K562 (cell line): ENCODE data around the gene MYO1A. TPM values are rescaled to one million over a fixed set of nuclear protein-coding genes. Genes with fewer than 3 reads are reported as not detected.
A peak's percentile ranks its signal among the peaks of the same experiment; 100 is the strongest.

ENCODE experiments used
- ATAC-seq: fragments of 200-7000 bp; cut with Tn5 transposase; 3 replicates; pipeline ENCODE4 v1.9.1; 2020; ENCODE audit warnings: moderate library complexity
- BruUV-seq: library from RNA; stranded (reverse); fragments of 400-500 nt; replicated peaks from 2 replicates; lab custom pipeline; 2021; lab: Mats Ljungman, UMichigan
- CTCF ChIA-PET: fragments of 300-600 bp; formaldehyde crosslinking; extraction: SDS; loops from one replicate; lab custom pipeline; 2021; ENCODE audit warnings: low intra/inter-chr PET ratio; lab: Yijun Ruan, JAX
- POLR2A ChIA-PET: fragments of 300-600, 350-650 bp; sonication (Branson Sonifier 250); formaldehyde crosslinking; extraction: SDS; loops from one replicate; lab custom pipeline; 2021; ENCODE audit warnings: antibody characterized with exemption, inconsistent platforms; lab: Yijun Ruan, JAX
- DNase-seq, 4 experiments: peaks; one replicate each; pipeline versions ENCODE4 v3.0.0 to v3.0.0-alpha.2; 2011 to 2018; ENCODE audit warnings: low spot score in 3 of 4, mixed read lengths in 3 of 4; ENCODE audit errors: extremely low read depth in 1 of 4
- FAIRE-seq: peaks from 2 replicates; lab custom pipeline; 2011; peaks lifted over from hg19 to GRCh38; lab: Jason Lieb, UNC
- H2AFZ ChIP-seq: 2 replicates; pipeline ENCODE4 v1.6.0; 2011; ENCODE audit warnings: low read depth, low read length, control low read depth, inconsistent platforms
- H3K27ac ChIP-seq: fragments of 200-600 bp; 3 replicates; pipeline ENCODE4 v1.8.0; 2011; ENCODE audit warnings: low read depth, mild to moderate bottlenecking, control low read depth, inconsistent platforms, low read length, moderate library complexity, mixed read lengths; ENCODE audit errors: extremely low read depth
- H3K27me3 ChIP-seq, 2 experiments: fragments of 300-600 bp in 1 of 2; 2 replicates in 1 of 2; 3 replicates in 1 of 2; pipeline versions ENCODE4 v1.6.0 to v1.8.0; 2011; ENCODE audit warnings: inconsistent platforms in 2 of 2, low read length in 2 of 2, mild to moderate bottlenecking in 1 of 2, mixed read lengths in 1 of 2, moderate library complexity in 1 of 2; ENCODE audit not compliant: control insufficient read depth in 2 of 2, insufficient read depth in 2 of 2
- H3K36me3 ChIP-seq: fragments of 300-600 bp; 3 replicates; pipeline ENCODE4 v1.8.0; 2011; ENCODE audit warnings: mild to moderate bottlenecking, low read length, inconsistent platforms; ENCODE audit not compliant: control insufficient read depth, insufficient read depth
- H3K4me1 ChIP-seq, 2 experiments: fragments of 200-600 bp in 1 of 2; replicated peaks in 1 of 2; 2 replicates in 1 of 2; 3 replicates in 1 of 2; pipeline versions ENCODE4 v1.5.1 to v1.8.0; 2011; ENCODE audit warnings: inconsistent platforms in 2 of 2, low read length in 2 of 2, mild to moderate bottlenecking in 1 of 2, mixed read lengths in 1 of 2, moderate library complexity in 1 of 2; ENCODE audit not compliant: control insufficient read depth in 2 of 2, insufficient read depth in 2 of 2
- H3K4me2 ChIP-seq: 2 replicates; pipeline ENCODE4 v1.6.1; 2011; ENCODE audit warnings: low read length, control low read depth, inconsistent platforms, mixed read lengths; ENCODE audit not compliant: insufficient read depth
- H3K4me3 ChIP-seq: fragments of 200-600 bp; sonication (generic), shearing (Covaris generic); 2 replicates; pipeline ENCODE4 v1.5.1; 2016; ENCODE audit warnings: control low read depth, inconsistent platforms
- H3K79me2 ChIP-seq: fragments of 200-600 bp; 3 replicates; pipeline ENCODE4 v1.8.0; 2011; ENCODE audit warnings: low read length, inconsistent platforms; ENCODE audit not compliant: control insufficient read depth, insufficient read depth
- H3K9ac ChIP-seq, 2 experiments: 2 replicates each; pipeline versions ENCODE4 v1.6.0 to v1.6.1; 2011; ENCODE audit warnings: low read depth in 2 of 2, low read length in 2 of 2, control low read depth in 1 of 2, inconsistent platforms in 1 of 2, mild to moderate bottlenecking in 1 of 2, mixed read lengths in 1 of 2; ENCODE audit not compliant: insufficient read depth in 1 of 2
- H3K9me1 ChIP-seq: one replicate; pipeline ENCODE4 v1.6.0; 2011; ENCODE audit warnings: inconsistent platforms, mild to moderate bottlenecking, low read length, moderate library complexity; ENCODE audit not compliant: control insufficient read depth, insufficient read depth
- H3K9me3 ChIP-seq: replicated peaks from 2 replicates; pipeline ENCODE4 v1.5.1; 2011; ENCODE audit warnings: low read depth, low read length, inconsistent platforms; ENCODE audit not compliant: control insufficient read depth, insufficient read depth
- H4K20me1 ChIP-seq: replicated peaks from 2 replicates; pipeline ENCODE4 v1.6.1; 2011; ENCODE audit warnings: low read length, inconsistent platforms, mixed read lengths; ENCODE audit not compliant: control insufficient read depth, insufficient read depth
- BRD9 ChIP-seq: fragments of 450-650 bp; IDR thresholded peaks from 2 replicates; pipeline ENCODE4 v1.6.1; 2018; ENCODE audit warnings: low read depth; ENCODE audit not compliant: partially characterized antibody
- U2AF1 ChIP-seq: fragments of 200-400 bp; formaldehyde crosslinking; optimal IDR thresholded peaks from 2 replicates; pipeline ENCODE3; 2017; ENCODE audit warnings: mild to moderate bottlenecking, low read depth, low read length, moderate library complexity
- ZKSCAN8 ChIP-seq: fragments of 200-800 bp; sonication (Bioruptor generic); IDR thresholded peaks from 2 replicates; pipeline ENCODE4 v1.6.1; 2016; ENCODE audit warnings: missing genetic modification characterization, missing compliant biosample characterization
- ZNF699 ChIP-seq: fragments of 250-450 bp; sonication (Bioruptor Pico); IDR thresholded peaks from 2 replicates; pipeline ENCODE4 v1.8.0; 2021; ENCODE audit warnings: mild to moderate bottlenecking, moderate library complexity; ENCODE audit not compliant: insufficient replicate concordance
- WGBS: fragments of 100-300 bp; shearing (Covaris generic); methylation state at CpG from one replicate; pipeline ENCODE4 v1.1.6; 2016; ENCODE audit warnings: low coverage, mixed read lengths; ENCODE audit not compliant: insufficient coverage; ENCODE audit errors: missing lambda C conversion rate; 5-methylcytosine and 5-hydroxymethylcytosine counted together
- in situ Hi-C: fragments of 300-500 bp; cut with MboI; formaldehyde crosslinking; loops from 4 replicates; pipeline ENCODE4 v1.15.0; 2018; ENCODE audit warnings: inconsistent platforms, mixed read lengths
- intact Hi-C: fragments of 100-400 bp; cut with micrococcal nuclease; formaldehyde crosslinking; loops from 2 replicates; pipeline ENCODE4 v1.14.2; 2022
- polyA plus RNA-seq, 8 experiments: library from polyadenylated mRNA; depleted of rRNA in 4 of 8; stranded (reverse) in 5 of 8; unstranded in 3 of 8; fragments of >200 nt; fragmentation: Nextera tagmentation in 2 of 8; fragmentation: Illumina TruSeq in 1 of 8; extraction: Ambion mirVana in 2 of 8; extraction: Trizol in 1 of 8; gene quantifications; 2 replicates each; pipeline versions ENCODE4 v1.2.1 to v1.2.3, GENCODE V29; 2011 to 2014; ENCODE audit warnings: inconsistent platforms in 1 of 8, missing spikeins in 1 of 8
- total RNA-seq, 7 experiments: library from RNA; depleted of rRNA in 6 of 7; stranded (reverse); fragments of >200 nt in 6 of 7; fragmentation: Illumina TruSeq in 2 of 7; extraction: Trizol in 2 of 7; gene quantifications; 2 replicates each; pipeline versions ENCODE4 v1.2.1 to v1.2.3, GENCODE V29; 2011 to 2021; ENCODE audit warnings: low replicate concordance in 1 of 7
- TF ChIP-seq, protein P1 (sequence below): fragments of 250-450 bp; sonication (Bioruptor Pico); IDR thresholded peaks from 2 replicates; pipeline ENCODE4 v1.8.0; 2021; ENCODE audit warnings: moderate library complexity, mild to moderate bottlenecking, inconsistent platforms

Gene MYO1A
- total and polyA plus RNA-seq, 9 of the 15 experiments (the other 6 are each of a cell fraction or from before 2014, with no cell fraction given) = 0.03 to 0.29 (median 0.14) TPM; not detected in 2

DNA sequence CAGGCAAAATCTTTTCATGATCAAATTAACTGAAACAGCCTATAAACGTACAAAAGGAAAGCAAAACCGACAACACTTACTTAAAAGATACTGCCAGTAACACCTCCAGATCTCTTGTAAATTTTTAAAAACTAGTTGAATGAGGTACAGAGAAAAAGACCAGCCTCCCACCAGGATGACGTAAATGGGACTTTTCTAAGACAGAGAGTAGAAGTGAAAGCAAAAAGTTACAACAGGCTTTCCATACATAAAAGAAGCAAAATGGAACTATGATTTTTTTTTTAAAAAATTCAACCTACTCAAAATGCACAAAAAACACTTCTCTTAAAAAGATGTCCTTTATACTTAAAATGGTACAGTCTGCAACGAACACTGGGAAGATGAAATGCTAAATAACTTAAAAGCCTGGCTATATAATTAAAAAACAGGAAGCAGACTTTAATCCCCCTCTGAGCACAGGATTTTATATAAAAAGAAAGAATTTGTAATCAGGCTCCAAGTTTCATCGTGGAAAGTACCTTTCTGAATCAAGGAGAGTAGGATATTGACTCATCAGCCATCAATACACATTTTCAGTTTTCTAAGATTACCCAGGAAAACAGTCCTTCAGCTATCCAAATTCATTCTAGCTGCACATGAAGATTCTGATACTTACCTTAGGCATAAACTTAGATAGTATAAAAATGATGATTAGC lies 14.2 kb upstream of the MYO1A start:
- TF ChIP-seq BRD9 = no peak
- TF ChIP-seq, all 486 proteins: peak for 0
- Histone ChIP-seq H3K9ac (no peak overlapping the region), H3K36me3 (peaks cover 87% of the 10 kb centered on the region), H3K27me3 (no peaks in the 10 kb centered on the region), H3K9me3 (no peaks in the 10 kb centered on the region), H3K27ac (no peak overlapping the region), H3K4me3 (no peak overlapping the region), H3K4me2 (no peak overlapping the region), H4K20me1 (no peaks in the 10 kb centered on the region), H3K4me1 (no peaks in the 10 kb centered on the region; a peak in 1 of 5 replicates), H3K79me2 (no peaks in the 10 kb centered on the region; the same call in 2 of the 3 replicates), H3K9me1 (no peaks in the 10 kb centered on the region), H2AFZ (no peak overlapping the region)
- no peak for DNase-seq
- peak; percentile 49 for FAIRE-seq
- in situ Hi-C loops (loop anchor here (10.0 kb wide), 1 partner anchor 309 kb away; the partner anchor contains the start of gene PRIM1), intact Hi-C loops (no loop called here)
- 84% methylated on average over 5 of the region's 5 CpGs for WGBS
- no peak for ATAC-seq
- no TSS peak for BruUV-seq
- POLR2A ChIA-PET = interaction anchor here (1.0 kb wide), 1 partner anchor 14 kb away, joined by 3 read pairs; the partner anchor contains the start of gene NEMP1
- CTCF ChIA-PET = interaction anchor here (1.2 to 5.6 kb wide), 2 partner anchors 57 to 111 kb away, joined by 3 to 63 read pairs; partner anchors contain the start of gene ZBTB39

DNA sequence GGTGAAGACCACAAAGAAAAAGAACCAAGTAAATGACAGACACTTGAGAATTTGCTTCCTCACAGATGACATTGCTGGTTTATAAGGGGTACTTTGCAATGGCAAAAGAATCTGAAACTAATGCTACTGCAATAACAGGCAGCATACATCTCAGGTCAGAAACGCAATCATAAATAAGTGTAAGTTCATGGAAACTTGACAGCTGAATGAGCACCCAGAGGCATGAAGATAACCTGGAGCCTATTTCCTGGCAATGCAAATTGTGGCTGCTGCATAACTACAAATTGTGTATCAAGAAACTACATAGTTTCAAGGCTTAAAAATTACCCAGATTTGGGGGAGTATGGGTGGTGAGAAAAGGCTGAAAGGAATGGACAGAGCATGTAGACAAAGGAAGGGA lies 8.5 kb upstream of the MYO1A start:
- 94% methylated on average over 1 of the region's 1 CpG for WGBS
- peaks cover 73% of the 10 kb centered on the region for H3K36me3 ChIP-seq
- ChIA-PET CTCF (interaction anchor here (0.6 to 1.8 kb wide), 2 partner anchors 50 to 69 kb away, joined by 3 to 4 read pairs; no protein-coding TSS in a partner anchor), POLR2A (interaction anchor here (0.7 to 1.3 kb wide), 3 partner anchors 31 to 817 kb away, joined by 3 to 5 read pairs (median 3); no protein-coding TSS in a partner anchor)
- H3K4me2 ChIP-seq = no peak overlapping the region
- H3K27me3 ChIP-seq = no peaks in the 10 kb centered on the region
- TF ChIP-seq U2AF1 = no peak
- TF ChIP-seq, protein P1, sequence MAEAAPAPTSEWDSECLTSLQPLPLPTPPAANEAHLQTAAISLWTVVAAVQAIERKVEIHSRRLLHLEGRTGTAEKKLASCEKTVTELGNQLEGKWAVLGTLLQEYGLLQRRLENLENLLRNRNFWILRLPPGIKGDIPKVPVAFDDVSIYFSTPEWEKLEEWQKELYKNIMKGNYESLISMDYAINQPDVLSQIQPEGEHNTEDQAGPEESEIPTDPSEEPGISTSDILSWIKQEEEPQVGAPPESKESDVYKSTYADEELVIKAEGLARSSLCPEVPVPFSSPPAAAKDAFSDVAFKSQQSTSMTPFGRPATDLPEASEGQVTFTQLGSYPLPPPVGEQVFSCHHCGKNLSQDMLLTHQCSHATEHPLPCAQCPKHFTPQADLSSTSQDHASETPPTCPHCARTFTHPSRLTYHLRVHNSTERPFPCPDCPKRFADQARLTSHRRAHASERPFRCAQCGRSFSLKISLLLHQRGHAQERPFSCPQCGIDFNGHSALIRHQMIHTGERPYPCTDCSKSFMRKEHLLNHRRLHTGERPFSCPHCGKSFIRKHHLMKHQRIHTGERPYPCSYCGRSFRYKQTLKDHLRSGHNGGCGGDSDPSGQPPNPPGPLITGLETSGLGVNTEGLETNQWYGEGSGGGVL (CRISPR knock-in tag) = no peak
- TF ChIP-seq ZNF699 (CRISPR knock-in tag) = no peak
- TF ChIP-seq ZKSCAN8 (CRISPR knock-in tag) = no peak
- no TSS peak for BruUV-seq
- DNase-seq (no peak), ATAC-seq (no peak), FAIRE-seq (no peak)
- no peaks in the 10 kb centered on the region for H3K9me1 ChIP-seq
- intact Hi-C loops (no loop called here), in situ Hi-C loops (no loop called here)
- H3K9ac ChIP-seq = no peak overlapping the region
- no peaks in the 10 kb centered on the region for H4K20me1 ChIP-seq
- no peaks in the 10 kb centered on the region for H3K9me3 ChIP-seq
- no peak overlapping the region for H3K4me3 ChIP-seq
- H2AFZ ChIP-seq = no peak overlapping the region
- H3K79me2 ChIP-seq = no peaks in the 10 kb centered on the region
- no peaks in the 10 kb centered on the region for H3K4me1 ChIP-seq
- no peak overlapping the region for H3K27ac ChIP-seq
